GM12878 (cell line): ENCODE data around the gene MYPN. TPM values are rescaled to one million over a fixed set of nuclear protein-coding genes. Genes with fewer than 3 reads are reported as not detected.

Experiments
- ATAC-seq: fragments of 200-7000 bp; cut with Tn5 transposase; 3 replicates; pipeline ENCODE4 v1.9.1; 2020; ENCODE audit warnings: mild to moderate bottlenecking, moderate library complexity
- BruUV-seq: library from RNA; stranded (reverse); fragments of 400-500 nt; replicated peaks from 2 replicates; lab custom pipeline; 2021; lab: Mats Ljungman, UMichigan
- CTCF ChIA-PET: fragments of 300-600 bp; sonication (Branson Sonifier 250); formaldehyde crosslinking; extraction: SDS; loops from one replicate; lab custom pipeline; 2021; ENCODE audit warnings: inconsistent platforms; lab: Yijun Ruan, JAX
- POLR2A ChIA-PET: fragments of 350-600 bp; formaldehyde crosslinking; extraction: SDS; loops from one replicate; lab custom pipeline; 2021; ENCODE audit warnings: inconsistent platforms; lab: Charles Lee
- RAD21 ChIA-PET: fragments of 300-600 bp; sonication (Branson Sonifier 250); formaldehyde crosslinking; loops from one replicate; lab custom pipeline; 2023; ENCODE audit warnings: antibody characterized with exemption; ENCODE audit not compliant: unreplicated experiment; lab: Charles Lee
- SMC1A ChIA-PET: fragments of 300-600 bp; sonication (Branson Sonifier 250); formaldehyde crosslinking; loops from one replicate; lab custom pipeline; 2023; ENCODE audit not compliant: unreplicated experiment, uncharacterized antibody; lab: Charles Lee
- DNase-seq: peaks from one replicate; pipeline ENCODE4 v3.0.0-alpha.2; 2011; ENCODE audit warnings: low read depth, low spot score
- FAIRE-seq: peaks from 3 replicates; lab custom pipeline; 2011; peaks lifted over from hg19 to GRCh38; lab: Jason Lieb, UNC
- H2AFZ ChIP-seq: 2 replicates; pipeline ENCODE4 v1.6.0; 2011; ENCODE audit warnings: low read depth, low read length, control low read depth; ENCODE audit not compliant: control insufficient read depth
- H3K27ac ChIP-seq: 2 replicates; pipeline ENCODE4 v1.5.1; 2011; ENCODE audit warnings: control low read depth; ENCODE audit not compliant: control insufficient read depth, insufficient read depth
- H3K27me3 ChIP-seq, 2 experiments: replicated peaks in 1 of 2; 2 replicates each; pipeline versions ENCODE4 v1.6.0 to v1.6.1; 2011; ENCODE audit warnings: low read length in 1 of 2; ENCODE audit not compliant: control insufficient read depth in 2 of 2, insufficient read depth in 2 of 2
- H3K36me3 ChIP-seq, 2 experiments: 2 replicates each; pipeline ENCODE4 v1.5.1; 2011; ENCODE audit warnings: low read length in 1 of 2; ENCODE audit not compliant: control insufficient read depth in 2 of 2, insufficient read depth in 2 of 2
- H3K4me1 ChIP-seq: 2 replicates; pipeline ENCODE4 v1.6.1; 2011; ENCODE audit warnings: mild to moderate bottlenecking, low read length, moderate library complexity, mixed read lengths; ENCODE audit not compliant: control insufficient read depth, insufficient read depth
- H3K4me2 ChIP-seq: 2 replicates; pipeline ENCODE4 v1.6.0; 2011; ENCODE audit warnings: control low read depth; ENCODE audit not compliant: control insufficient read depth, insufficient read depth
- H3K4me3 ChIP-seq: fragments of 200-600 bp; sonication (generic); 2 replicates; pipeline ENCODE4 v1.5.1; 2016
- H3K79me2 ChIP-seq: 2 replicates; pipeline ENCODE4 v1.6.0; 2011; ENCODE audit warnings: low read length; ENCODE audit not compliant: control insufficient read depth, insufficient read depth
- H3K9ac ChIP-seq: 2 replicates; pipeline ENCODE4 v1.8.0; 2011; ENCODE audit warnings: low read length, control low read depth, mixed read lengths; ENCODE audit not compliant: control insufficient read depth, insufficient read depth
- H3K9me3 ChIP-seq: replicated peaks from 3 replicates; pipeline ENCODE4 v1.5.1; 2011; ENCODE audit warnings: mild to moderate bottlenecking, low read length; ENCODE audit not compliant: control insufficient read depth, insufficient read depth
- H4K20me1 ChIP-seq: 2 replicates; pipeline ENCODE4 v1.6.0; 2011; ENCODE audit not compliant: control insufficient read depth, insufficient read depth
- ASH2L ChIP-seq: fragments of 300-600, 200-600 bp; sonication (generic); IDR thresholded peaks from 2 replicates; pipeline ENCODE4 v1.6.1; 2017; ENCODE audit warnings: low read depth, mild to moderate bottlenecking, borderline replicate concordance
- ATF7 ChIP-seq: fragments of 450-650 bp; IDR thresholded peaks from 2 replicates; pipeline ENCODE4 v1.6.1; 2016; ENCODE audit warnings: low read depth, mild to moderate bottlenecking
- CHD1 ChIP-seq: IDR thresholded peaks from 2 replicates; pipeline ENCODE4 v1.6.1; 2012; ENCODE audit warnings: low read depth, low read length, improper control_type of control experiment
- GABPA ChIP-seq: IDR thresholded peaks from 2 replicates; pipeline ENCODE4 v1.6.1; 2014; ENCODE audit warnings: antibody characterized with exemption, low read depth, mild to moderate bottlenecking, inconsistent platforms
- IKZF1 ChIP-seq: fragments of 450-650 bp; conservative IDR thresholded peaks from 2 replicates; pipeline ENCODE4 v1.6.1; 2017; ENCODE audit warnings: antibody characterized with exemption, mild to moderate bottlenecking
- JUND ChIP-seq: IDR thresholded peaks from 2 replicates; pipeline ENCODE4 v1.6.1; 2012; ENCODE audit warnings: low read depth, mild to moderate bottlenecking, low read length, improper control_type of control experiment, moderate library complexity
- KAT2A ChIP-seq: conservative IDR thresholded peaks from 2 replicates; pipeline ENCODE4 v1.6.1; 2011; ENCODE audit warnings: low read depth, low read length; ENCODE audit not compliant: control insufficient read depth
- MLLT1 ChIP-seq: fragments of 450-650 bp; IDR thresholded peaks from 2 replicates; pipeline ENCODE4 v1.6.1; 2016; ENCODE audit warnings: mild to moderate bottlenecking
- NR2F1 ChIP-seq: fragments of 450-650 bp; conservative IDR thresholded peaks from 2 replicates; pipeline ENCODE4 v1.6.1; 2017; ENCODE audit warnings: mild to moderate bottlenecking
- PAX8 ChIP-seq: fragments of 450-650 bp; IDR thresholded peaks from 2 replicates; pipeline ENCODE4 v1.6.1; 2017; ENCODE audit warnings: mild to moderate bottlenecking, moderate library complexity
- POU2F2 ChIP-seq: IDR thresholded peaks from 3 replicates; pipeline ENCODE4 v1.6.1; 2011; ENCODE audit warnings: low read depth, mild to moderate bottlenecking, low read length, borderline replicate concordance
- RB1 ChIP-seq: fragments of 450-650 bp; formaldehyde crosslinking; IDR thresholded peaks from 2 replicates; pipeline ENCODE4 v1.6.1; 2017; ENCODE audit warnings: mild to moderate bottlenecking, borderline replicate concordance
- TARDBP ChIP-seq: IDR thresholded peaks from 2 replicates; pipeline ENCODE4 v1.6.1; 2016; ENCODE audit warnings: borderline replicate concordance
- USF2 ChIP-seq: IDR thresholded peaks from 2 replicates; pipeline ENCODE4 v1.6.1; 2011; ENCODE audit warnings: low read depth, low read length, improper control_type of control experiment, borderline replicate concordance
- YBX1 ChIP-seq: fragments of 450-650 bp; IDR thresholded peaks from 2 replicates; pipeline ENCODE4 v1.6.1; 2016; ENCODE audit warnings: antibody characterized with exemption
- WGBS: methylation state at CpG from one replicate; pipeline ENCODE4 v1.1.6; 2016; ENCODE audit warnings: low lambda C conversion rate; ENCODE audit not compliant: insufficient replicate concordance, insufficient coverage; ENCODE audit errors: missing lambda C conversion rate; 5-methylcytosine and 5-hydroxymethylcytosine counted together
- in situ Hi-C: fragments of 300-500 bp; cut with MboI; formaldehyde crosslinking; loops from 9 replicates; pipeline ENCODE4 v1.14.3; 2018; ENCODE audit warnings: mixed read lengths
- intact Hi-C: fragments of 100-400 bp; cut with micrococcal nuclease; formaldehyde crosslinking; loops from one replicate; pipeline ENCODE4 v1.14.2; 2022; ENCODE audit not compliant: unreplicated experiment
- polyA plus RNA-seq, 11 experiments: library from polyadenylated mRNA; depleted of rRNA in 4 of 11; unstranded in 6 of 11; stranded (reverse) in 5 of 11; fragments of >200 nt; fragmentation: Nextera tagmentation in 4 of 11; fragmentation: Illumina TruSeq in 1 of 11; extraction: Ambion mirVana in 4 of 11; extraction: Trizol in 1 of 11; gene quantifications; 1 replicate in 1 of 11; 2 replicates in 10 of 11; pipeline versions ENCODE4 v1.2.1 to v1.2.3, GENCODE V29; 2011 to 2016; ENCODE audit warnings: inconsistent platforms in 2 of 11, missing spikeins in 2 of 11, low read depth in 1 of 11
- total RNA-seq, 4 experiments: library from RNA; depleted of rRNA in 3 of 4; stranded (reverse); fragments of >200 nt in 3 of 4; fragmentation: Illumina TruSeq in 1 of 4; extraction: Trizol in 1 of 4; gene quantifications; 2 replicates each; pipeline versions ENCODE4 v1.2.1 to v1.2.3, GENCODE V29; 2013 to 2021
- TF ChIP-seq, protein P1 (sequence below): fragments of 450-650 bp; IDR thresholded peaks from 2 replicates; pipeline ENCODE4 v1.6.1; 2018; ENCODE audit warnings: mild to moderate bottlenecking, low read depth, moderate library complexity; ENCODE audit not compliant: partially characterized antibody
- TF ChIP-seq, protein P2 (sequence below): fragments of 450-650 bp; conservative IDR thresholded peaks from 2 replicates; pipeline ENCODE4 v1.6.1; 2017; ENCODE audit warnings: mild to moderate bottlenecking, moderate library complexity

The MYPN gene
- total and polyA plus RNA-seq, 10 of the 15 experiments (the other 5 are each of a cell fraction or from before 2014, with no cell fraction given), result 0.01 to 0.02 TPM; not detected in 8

GRCh38 chr10:68082872-68083271, 26.4 kb upstream of the MYPN start (continued):
- TF ChIP-seq GABPA (no peak), IKZF1 (no peak), TARDBP (no peak)

DNA sequence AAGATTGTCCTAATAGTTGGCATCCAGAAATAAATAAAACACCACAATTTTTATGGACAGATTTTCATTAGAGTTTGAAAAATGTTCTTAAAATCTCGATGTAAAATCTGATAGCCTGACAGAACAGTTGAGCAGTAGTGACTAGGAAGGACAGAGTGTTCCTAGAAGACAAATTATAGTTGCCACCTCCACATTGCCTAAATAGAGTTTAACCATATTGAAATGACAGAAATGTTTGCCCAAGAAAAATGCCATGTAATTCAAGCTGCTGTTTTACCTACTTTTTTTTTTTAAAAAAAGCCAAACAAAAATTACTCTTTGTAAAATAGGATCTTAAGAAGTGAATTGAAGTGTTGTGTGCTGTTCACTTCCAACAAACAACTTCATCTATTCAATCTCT, 25.3 kb upstream of the MYPN start:
- no peaks in the 10 kb centered on the region for H3K79me2 ChIP-seq
- no peak overlapping the region for H3K27ac ChIP-seq
- peaks cover 2% of the 10 kb centered on the region; the same call in 1 of the 2 replicates for H3K4me1 ChIP-seq
- no peaks in the 10 kb centered on the region for H3K9me3 ChIP-seq
- BruUV-seq, result no TSS peak
- H3K4me3 ChIP-seq, result no peak overlapping the region
- intact Hi-C loops, result loop anchor here (2.0 to 5.0 kb wide), 2 partner anchors 73 to 125 kb away; no protein-coding TSS in a partner anchor
- ChIA-PET RAD21 (interaction anchor here (1.4 kb wide), 1 partner anchor 74 kb away, joined by 6 read pairs; no protein-coding TSS in a partner anchor), POLR2A (no interaction called here), CTCF (interaction anchor here (0.6 to 2.6 kb wide), 5 partner anchors 68 to 222 kb away, joined by 3 to 13 read pairs (median 5); no protein-coding TSS in a partner anchor), SMC1A (interaction anchor here (1.0 to 1.6 kb wide), 3 partner anchors 17 to 222 kb away, joined by 3 to 4 read pairs (median 4); no protein-coding TSS in a partner anchor)
- ATAC-seq (no peak), FAIRE-seq (no peak), DNase-seq (no peak)
- no peak overlapping the region for H2AFZ ChIP-seq
- no peaks in the 10 kb centered on the region; a peak in 1 of 4 replicates for H3K27me3 ChIP-seq
- no peaks in the 10 kb centered on the region for H3K36me3 ChIP-seq
- H4K20me1 ChIP-seq, result no peaks in the 10 kb centered on the region
- H3K4me2 ChIP-seq, result no peak overlapping the region
- H3K9ac ChIP-seq, result no peak overlapping the region
- in situ Hi-C loops, result no loop called here
- WGBS, result 4% methylated on average over 1 of the region's 1 CpG
- no peak for TF ChIP-seq NR2F1
- TF ChIP-seq RB1, result no peak
- TF ChIP-seq ATF7, result no peak
- TF ChIP-seq, protein P1, sequence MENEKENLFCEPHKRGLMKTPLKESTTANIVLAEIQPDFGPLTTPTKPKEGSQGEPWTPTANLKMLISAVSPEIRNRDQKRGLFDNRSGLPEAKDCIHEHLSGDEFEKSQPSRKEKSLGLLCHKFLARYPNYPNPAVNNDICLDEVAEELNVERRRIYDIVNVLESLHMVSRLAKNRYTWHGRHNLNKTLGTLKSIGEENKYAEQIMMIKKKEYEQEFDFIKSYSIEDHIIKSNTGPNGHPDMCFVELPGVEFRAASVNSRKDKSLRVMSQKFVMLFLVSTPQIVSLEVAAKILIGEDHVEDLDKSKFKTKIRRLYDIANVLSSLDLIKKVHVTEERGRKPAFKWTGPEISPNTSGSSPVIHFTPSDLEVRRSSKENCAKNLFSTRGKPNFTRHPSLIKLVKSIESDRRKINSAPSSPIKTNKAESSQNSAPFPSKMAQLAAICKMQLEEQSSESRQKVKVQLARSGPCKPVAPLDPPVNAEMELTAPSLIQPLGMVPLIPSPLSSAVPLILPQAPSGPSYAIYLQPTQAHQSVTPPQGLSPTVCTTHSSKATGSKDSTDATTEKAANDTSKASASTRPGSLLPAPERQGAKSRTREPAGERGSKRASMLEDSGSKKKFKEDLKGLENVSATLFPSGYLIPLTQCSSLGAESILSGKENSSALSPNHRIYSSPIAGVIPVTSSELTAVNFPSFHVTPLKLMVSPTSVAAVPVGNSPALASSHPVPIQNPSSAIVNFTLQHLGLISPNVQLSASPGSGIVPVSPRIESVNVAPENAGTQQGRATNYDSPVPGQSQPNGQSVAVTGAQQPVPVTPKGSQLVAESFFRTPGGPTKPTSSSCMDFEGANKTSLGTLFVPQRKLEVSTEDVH, result no peak
- TF ChIP-seq ASH2L, result no peak
- no peak for TF ChIP-seq USF2
- no peak for TF ChIP-seq POU2F2
- TF ChIP-seq KAT2A, result no peak
- no peak for TF ChIP-seq MLLT1
- TF ChIP-seq YBX1, result no peak
- no peak for TF ChIP-seq JUND
- TF ChIP-seq CHD1, result no peak
- TF ChIP-seq PAX8, result no peak
- TF ChIP-seq, protein P2, sequence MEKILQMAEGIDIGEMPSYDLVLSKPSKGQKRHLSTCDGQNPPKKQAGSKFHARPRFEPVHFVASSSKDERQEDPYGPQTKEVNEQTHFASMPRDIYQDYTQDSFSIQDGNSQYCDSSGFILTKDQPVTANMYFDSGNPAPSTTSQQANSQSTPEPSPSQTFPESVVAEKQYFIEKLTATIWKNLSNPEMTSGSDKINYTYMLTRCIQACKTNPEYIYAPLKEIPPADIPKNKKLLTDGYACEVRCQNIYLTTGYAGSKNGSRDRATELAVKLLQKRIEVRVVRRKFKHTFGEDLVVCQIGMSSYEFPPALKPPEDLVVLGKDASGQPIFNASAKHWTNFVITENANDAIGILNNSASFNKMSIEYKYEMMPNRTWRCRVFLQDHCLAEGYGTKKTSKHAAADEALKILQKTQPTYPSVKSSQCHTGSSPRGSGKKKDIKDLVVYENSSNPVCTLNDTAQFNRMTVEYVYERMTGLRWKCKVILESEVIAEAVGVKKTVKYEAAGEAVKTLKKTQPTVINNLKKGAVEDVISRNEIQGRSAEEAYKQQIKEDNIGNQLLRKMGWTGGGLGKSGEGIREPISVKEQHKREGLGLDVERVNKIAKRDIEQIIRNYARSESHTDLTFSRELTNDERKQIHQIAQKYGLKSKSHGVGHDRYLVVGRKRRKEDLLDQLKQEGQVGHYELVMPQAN, result no peak
